DLD1 (cell line): Measurements from ENCODE around the gene DPP9.
"Not testable (repeated sequence)": the region's sequence is repeated elsewhere in the genome, so short reads cannot be mapped to it uniquely, and the experiment has no call there.

ENCODE experiments used
- in situ Hi-C: cut with HindIII; loops from 2 replicates; pipeline ENCODE4 v1.10.0; 2017; ENCODE audit warnings: low sequenced_read_pairs

The DPP9 gene

DNA sequence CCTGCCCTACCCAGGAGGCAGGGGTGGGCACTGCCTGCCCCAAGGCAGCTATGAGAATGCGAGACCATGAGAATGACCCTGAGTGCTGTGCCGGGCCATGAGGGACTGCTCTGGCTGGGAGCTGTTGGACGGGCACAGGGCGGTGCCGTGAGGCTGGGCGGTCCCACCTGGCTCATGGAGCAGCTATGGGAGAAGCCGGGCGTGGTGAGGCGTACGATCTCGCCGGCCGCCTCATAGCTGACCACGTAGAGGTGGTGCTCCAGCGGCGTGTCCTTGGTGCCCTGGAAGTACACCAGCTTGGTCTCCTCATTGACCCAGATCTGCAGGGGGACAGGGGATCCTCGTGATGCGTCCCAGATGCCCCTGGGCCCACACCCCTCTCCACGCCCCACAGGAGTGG is 34.2 kb downstream of the DPP9 start:
- in situ Hi-C loops = no loop called here

DNA sequence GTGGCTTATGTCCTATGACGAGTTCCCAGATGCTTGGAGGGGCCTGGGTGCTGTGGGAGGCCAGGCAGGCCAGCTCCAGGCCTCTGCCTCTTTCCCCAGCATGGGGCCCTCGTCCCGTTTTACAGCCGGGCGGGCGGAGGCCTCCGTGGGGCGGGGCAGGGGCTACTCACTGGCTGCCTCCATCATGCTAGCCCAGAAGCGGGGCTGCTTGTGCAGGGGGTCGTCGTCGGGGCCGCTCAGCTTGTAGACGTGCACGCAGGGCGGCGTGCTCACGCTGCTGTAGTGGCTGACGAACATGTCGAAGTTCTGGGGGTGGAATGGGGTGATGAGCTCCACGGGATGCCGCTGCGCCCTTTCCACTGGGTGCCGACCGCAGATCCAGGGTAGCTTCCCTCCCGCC is 35.1 kb downstream of the DPP9 start:
- in situ Hi-C loops = no loop called here

DNA sequence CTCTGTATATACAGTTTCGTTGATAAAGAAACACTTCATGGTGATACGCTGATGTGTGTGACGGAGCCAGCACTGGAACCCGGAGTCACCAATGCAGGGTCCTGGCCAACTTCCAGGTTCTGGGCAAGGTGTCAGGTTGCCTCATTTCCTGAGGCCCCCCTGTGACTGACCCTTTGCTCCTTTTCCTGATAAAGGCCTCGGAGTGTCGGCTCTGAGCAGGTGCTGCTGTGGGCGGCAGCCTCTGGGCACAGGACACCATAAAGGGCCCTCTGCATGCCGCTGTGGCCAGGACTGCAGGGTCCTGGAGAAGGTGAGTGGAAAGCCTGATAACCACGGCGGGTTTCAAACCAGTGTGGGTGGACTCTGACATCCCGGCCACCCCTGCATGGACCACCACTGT is 36.2 kb downstream of the DPP9 start:
- in situ Hi-C loops = no loop called here

DNA sequence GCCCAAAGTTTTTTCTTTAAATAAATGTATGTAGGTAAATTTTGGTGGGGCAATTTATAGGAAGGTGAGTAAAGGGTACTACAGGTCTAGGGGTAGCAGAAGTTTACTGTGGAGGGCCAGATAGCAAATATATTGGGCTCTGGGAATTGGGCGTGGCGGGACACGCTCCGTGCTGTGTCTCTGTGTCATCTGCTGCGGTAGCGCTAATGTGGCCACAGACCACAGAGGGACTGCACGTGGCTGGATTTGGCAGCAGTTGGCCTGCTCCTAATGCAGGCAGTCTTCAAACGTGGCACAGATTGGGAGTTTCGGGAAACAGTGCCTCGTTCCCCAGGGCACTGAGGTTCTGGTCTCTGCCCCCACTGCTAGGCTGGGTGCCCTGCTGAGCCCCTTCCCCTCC is 36.9 kb downstream of the DPP9 start:
- in situ Hi-C loops = no loop called here

DNA sequence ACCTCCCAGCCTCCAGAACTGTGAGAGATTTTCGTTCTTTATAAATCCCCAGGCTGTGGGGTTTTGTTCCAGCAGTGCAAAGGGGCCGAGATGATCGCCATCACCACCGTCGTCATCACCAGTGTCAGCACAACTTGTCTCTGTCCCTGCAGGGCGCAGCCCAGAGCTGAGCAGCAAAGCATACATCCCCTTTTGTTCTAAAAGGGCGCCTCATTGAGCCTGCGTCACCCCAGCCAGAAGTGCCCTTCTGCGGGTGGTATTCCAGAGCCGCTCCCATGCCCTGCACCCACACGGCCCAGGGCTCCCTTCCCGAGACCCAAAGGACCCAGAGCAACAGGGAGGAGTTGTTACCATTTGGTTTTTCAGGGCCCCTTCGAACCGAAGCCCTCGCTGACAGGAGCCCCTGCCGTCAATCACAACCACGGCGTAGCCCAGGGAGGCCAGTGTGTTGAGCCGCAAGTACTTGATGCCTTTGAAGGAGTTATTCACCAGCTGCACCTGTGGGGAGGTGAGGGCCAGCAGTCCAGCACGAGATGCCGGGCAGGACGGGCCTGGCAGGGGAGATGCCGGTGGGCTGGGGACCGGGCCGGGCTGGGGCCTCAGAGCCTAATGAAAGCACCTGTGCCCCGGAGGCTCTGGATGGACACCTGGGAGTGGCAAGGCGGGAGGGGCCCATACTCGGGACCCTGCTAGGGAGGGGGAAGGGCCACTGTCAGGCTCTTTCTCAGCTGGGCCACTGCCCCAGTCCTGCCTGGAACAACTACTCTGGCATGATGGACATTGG is 39.1 kb downstream of the DPP9 start:
- in situ Hi-C loops = no loop called here

DNA sequence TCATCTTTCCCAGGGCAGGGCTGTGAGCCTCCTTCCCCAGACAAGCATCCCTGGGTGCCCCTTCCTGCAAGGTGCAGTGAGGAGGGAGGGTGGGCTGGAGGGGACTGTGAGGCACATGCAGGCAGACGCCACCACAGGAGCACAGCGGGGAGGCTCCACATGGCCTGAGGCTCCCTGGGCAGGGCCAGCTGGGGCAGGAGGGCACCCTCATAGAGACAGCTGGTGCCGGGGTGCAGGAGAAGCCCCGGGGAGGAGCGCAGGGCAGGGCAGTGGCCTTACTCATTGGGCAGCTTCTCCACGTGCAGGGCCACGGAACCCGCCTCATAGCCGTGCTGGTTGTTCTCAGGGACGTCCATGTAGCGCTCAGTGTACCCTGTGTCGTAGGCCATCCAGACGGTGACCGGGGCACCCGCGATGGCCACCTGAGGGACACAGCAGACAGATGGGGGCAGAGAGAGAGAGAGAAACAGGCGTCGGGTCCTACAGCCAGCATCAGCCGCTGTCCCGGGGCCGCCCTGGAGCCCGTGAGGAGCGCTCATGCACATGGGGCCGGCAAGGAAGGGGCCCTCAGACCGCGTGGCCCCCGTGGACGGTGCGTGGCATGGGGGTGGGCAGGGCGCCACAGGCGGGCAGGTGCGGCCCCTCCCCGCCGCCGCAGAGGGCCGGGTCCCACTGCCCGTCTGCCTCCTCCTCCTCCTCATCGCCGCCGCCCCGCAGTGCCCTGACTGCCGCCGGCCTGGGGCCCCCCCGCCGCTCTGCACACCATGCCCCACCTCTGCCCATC is 41.0 kb downstream of the DPP9 start:
- in situ Hi-C loops = no loop called here

DNA sequence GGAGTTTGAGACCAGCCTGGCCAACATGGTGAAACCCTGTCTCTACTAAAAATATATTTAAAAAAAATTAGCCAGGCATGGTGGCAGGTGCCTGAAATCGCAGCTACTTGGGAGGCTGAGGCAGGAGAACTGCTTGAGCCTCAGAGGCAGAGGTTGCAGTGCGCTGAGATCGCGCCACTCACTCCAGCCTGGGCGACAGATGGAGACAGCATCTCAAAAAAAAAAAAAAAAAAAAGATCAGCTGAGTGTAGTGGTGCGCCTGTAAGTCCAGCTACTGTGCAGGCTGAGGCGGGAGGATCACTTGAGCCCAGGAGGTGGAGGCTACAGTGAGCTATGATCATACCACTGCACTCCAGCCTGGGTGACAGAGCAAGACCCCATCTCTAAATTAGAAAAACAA is 43.6 kb downstream of the DPP9 start:
- in situ Hi-C loops = not testable (repeated sequence)

DNA sequence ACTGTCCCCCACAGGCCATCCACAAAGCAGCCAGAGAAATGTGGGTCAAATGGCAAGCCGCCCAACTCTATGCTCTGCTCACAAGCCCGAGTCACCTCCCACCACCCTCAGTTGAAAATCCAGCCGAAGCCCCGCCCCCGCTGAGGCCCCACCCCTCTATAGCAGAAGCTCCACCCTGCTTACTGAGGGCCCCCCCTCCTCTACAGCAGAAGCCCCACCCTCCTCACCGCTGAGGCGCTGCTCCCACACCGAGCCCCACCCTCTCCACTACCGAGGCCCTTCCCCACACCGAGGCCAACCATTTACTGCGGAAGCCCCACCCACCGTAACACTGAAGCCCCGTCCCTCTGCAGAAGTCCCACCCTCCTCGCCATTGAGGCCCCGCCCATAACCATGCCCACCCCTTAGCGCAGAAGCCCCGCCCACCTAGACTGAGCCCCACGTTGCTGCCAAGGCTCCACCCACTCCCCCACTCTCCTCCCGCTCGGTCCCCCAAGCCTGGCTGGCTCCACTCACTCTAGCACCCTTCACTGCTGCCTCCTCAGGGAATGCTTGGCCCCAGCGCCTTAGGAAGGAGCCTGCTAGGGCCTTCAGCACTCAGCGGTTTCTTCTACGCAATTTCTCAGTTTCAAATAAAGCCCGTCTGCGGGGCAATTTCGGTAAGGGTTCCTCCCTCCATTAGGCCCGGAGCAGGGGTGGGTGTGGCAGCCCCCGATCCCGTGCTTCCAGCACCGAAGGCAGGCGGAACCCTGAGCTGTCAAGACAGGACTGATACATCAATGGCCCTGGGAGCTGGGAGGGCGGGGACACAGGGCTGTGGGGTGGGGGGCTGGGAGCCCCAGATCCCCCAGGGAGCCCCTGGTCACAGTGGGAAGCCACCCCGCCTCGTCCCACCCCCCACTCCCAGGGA is 44.5 kb downstream of the DPP9 start:
- in situ Hi-C loops = no loop called here

DNA sequence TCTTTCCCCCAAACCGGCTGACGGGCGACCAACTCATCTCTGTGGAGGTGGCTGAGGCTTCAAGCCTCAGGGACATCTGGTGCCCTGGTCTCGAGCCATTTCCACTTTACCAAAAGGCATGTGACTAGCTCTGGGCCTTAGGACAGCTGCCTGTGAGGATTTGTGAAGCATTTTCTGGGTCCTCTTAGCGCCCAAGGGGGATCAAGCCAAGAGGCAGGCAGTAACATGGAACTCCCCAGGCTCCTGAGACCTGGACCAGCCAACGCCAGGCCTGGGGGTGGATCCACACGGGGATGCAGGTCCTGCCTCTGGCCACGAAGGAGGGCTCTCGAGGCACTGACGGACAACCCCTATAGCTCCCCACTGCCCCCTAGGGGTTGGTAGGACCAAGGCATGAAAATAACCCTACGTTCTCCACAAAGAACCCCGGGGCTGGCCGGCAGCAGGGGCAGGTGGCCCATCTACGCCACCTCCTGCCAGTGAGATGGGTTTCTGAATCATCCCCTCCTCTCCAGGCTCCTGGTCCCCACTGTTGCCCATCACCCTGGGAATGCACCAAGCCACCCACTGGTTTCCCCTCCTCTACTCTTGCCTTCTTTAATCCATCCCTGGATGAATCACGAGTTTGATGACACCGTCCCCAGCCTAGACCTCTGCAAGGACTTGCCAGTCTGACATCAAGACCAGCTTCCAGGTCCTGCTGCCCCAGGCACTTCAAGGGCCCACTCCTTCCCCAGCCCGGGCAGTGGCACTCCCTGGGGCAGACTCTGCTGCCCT is 46.5 kb downstream of the DPP9 start:
- in situ Hi-C loops = no loop called here

DNA sequence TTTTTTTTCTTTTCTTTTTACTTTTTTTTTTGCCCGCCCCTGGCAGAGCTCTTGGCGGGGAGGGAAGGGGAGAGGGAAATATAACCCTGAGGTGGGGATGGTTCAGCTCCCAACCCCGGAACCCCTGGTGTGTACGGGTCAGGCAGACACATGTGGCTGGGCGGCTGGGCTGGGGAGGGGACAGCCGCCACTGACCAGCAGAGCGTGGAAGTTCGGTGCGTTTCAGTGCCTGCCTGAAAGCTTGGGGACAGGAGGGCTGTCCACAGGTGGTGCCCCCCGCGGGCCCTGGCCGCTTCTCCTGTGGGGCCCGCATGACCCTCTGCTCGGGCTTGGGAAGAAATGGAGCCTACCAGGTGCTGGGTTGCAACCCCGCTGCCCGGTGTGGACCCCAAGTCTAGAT is 48.3 kb downstream of the DPP9 start:
- in situ Hi-C loops = no loop called here

DNA sequence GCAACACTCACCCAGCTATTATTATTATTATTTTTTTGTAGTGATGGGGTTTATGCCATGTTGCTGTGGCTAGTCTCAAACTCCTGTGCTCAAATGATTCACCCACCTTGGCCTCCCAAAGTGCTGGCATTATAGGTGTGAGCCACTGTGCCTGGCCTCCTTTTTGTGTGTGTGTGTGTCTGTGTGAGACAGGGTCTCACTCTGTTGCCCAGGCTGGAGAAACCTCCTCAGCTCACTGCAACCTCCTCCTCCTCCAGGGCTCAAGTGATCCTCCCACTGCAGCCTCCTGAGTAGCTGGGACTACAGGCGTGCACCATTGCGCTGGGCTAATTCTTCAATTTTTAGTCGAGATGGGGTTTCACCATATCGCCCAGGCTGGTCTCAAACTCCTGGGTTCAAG is 49.9 kb downstream of the DPP9 start:
- in situ Hi-C loops = no loop called here

DNA sequence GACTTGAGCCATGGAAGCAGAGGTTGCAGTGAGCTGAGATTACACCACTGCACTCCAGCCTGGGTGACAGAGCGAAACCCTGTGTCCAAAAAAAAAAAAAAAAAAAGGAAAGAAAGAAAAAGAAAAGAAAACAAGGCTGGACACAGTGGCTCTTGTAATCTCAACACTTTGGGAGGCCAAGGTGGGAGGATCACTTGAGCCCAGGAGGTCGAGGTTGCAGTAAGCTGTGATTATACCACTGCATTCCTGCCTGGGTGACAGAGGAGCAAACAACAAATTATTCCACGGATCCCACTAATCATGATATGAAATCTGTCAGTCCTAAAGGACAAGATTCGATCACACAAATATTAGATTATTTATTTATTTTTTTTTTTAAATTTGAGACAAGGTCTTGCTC is 50.4 kb downstream of the DPP9 start:
- in situ Hi-C loops = no loop called here

DNA sequence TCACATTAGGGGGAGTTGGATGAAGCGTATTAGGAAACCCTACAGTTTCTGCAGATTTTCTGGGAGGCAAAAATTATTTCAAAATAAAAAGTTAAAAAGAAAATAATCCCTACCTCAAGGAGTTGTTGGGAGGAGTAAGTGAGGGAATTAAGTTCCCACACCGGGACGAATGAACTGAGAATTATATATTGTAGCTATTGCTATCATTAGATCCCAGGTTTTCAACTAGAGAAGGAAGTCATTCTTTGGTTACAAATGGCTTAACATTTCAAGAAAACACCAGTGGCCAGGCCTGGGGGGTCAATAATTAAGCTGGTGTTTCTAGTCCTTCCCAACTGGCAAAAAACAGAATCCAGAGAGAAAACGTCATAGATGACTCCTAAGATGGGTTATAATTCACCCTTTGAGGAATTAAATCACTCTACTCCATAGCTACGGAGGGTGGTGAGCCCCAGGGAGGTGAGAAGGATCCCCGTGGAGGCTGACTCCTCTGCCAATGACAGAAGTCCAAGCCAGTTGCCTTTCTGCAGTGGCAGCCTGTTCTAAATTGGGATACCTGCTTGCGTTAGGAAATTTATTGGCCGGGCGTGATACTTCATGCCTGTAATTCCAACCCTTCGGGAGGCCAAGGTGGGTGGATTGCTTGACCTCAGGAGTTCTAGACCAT is 52.3 kb downstream of the DPP9 start:
- in situ Hi-C loops = no loop called here

DNA sequence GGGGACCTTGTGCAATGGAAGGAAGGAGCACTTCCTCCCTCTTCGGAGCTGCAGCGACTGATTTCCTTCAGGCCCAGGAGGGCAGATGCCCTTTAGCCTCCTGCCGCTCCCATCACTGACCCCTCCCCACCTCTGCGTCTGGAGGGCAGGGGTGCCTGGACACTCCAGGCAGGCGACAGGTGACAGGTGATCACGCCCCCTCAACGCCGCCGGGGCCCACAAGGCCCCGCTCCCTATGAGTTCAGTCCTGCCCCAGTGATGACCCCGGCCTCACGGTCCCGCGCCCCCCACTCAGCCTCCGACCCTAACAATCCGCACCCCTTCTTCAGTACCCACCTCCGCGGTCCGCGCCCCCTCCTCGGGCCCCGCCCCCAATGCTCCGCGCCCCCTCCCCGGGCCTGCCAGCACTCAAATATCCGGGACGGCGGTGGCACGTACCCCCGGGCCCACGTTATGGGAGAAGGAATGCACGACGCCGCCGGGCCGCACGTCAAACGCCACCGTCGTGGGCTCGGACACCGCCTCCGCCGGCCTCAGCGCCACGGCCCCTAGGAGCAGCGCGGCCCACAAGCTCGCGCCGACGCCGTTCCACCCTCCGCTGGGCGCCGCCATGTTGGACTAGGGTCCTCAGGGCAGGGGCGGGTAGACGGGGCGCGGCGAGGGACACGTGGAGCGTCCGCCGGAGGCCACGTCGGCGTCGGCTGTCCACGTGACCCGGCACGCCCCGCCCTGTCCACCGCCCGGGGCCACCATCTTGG is 53.7 kb downstream of the DPP9 start, which contains the start of gene MYDGF:
MYDGF (minus strand) TSS at position 620 of the 758 bp plus-strand sequence; CDS start at position 612, 8 bp downstream.
- in situ Hi-C loops = no loop called here

DNA sequence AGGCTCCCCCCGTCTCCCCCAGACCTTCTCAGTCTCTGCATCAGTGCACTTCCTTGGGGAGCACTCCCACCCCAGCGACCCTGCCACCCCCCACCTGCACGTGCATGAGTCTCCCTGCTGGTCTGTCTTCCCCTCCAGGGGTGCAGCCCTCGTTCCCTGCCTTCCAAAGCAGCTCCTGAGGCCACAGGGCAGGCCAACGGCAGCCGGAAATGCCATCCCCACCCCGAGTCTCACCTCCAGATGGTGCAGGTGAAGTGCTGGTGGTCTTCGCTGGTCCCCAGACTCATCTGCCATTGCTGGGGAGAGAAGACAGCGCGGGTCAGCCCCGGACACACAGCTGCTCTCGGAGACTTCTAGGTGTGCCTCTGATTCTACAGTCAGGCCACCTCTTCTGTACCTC is 59.0 kb downstream of the DPP9 start:
- in situ Hi-C loops = no loop called here

DNA sequence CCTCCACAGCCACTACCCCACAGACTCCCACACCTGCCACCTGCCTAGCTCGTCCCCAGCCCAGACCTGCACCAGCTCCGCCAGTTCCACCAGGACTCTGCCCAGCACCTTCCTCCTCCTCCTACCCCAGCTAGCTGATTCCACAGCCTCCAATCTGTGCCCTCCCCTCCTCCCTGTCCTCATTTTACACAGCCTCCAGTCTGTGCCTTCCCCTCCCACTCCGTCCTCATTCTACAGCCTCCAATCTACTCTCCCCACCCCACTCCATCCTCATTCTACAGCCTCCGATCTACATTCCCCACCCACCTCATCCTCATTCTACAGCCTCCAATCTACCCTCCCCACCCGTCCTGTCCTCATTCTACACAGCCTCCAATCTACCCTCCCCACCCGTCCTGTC is 60.8 kb downstream of the DPP9 start:
- in situ Hi-C loops = no loop called here

DNA sequence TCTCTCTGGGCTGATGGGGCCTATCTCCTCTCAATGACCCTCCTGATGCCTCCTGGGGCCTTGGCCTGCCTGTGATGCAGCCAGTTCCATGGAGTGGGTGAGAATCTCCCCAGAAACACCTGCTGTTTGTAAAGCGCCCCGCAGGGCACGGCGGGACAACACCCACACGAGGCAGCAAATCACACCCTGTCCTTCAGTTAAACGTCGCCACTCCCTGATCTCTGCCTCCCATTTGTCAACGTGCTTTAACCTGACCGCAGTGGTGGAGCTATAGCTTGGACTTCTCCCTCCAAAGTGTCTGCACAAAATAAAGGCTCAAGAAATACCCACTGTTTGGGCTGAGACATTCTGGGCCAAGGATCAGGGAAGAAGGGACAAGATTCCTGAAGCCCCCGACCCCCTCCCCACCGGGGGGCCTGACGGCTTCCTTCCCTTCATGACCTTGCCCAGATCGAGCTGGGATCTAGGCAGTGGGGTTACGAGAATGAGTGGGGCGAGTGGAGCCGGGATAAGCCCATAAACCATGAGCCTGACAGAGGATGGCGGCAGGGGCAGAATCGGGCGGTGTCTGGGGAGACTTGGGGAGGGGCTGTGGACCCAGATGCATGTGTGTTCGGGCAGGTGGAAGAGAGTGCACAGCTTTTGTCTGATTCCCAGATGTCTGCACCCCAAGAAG is 61.5 kb downstream of the DPP9 start:
- in situ Hi-C loops = no loop called here

DNA sequence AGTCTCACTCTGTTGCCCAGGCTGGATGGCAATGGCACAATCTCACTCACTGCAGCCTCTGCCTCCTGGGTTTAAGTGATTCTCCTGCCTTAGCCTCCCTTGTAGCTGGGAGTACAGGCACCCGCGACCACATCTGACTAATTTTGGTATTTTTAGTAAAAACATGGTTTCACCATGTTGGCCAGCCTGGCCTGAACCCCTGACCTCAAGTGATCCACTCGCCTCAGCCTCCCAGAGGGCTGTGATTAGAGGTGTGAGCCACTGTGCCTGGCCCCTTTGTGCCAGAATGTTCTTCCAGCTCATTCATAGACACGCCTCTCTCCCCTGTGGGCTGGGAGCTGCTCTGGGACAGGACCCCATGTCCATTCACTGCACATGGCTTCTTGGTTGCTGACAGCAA is 62.6 kb downstream of the DPP9 start:
- in situ Hi-C loops = no loop called here
